Fibroblast of mammary gland (primary cell): ENCODE results near the gene ZNF500.

Experiments used
- DNase-seq: peaks from one replicate; pipeline ENCODE4 v3.0.0-alpha.2; 2010; ENCODE audit warnings: low read depth
- H3K4me3 ChIP-seq: 2 replicates; pipeline ENCODE4 v1.5.1; 2011; ENCODE audit warnings: low read depth, mild to moderate bottlenecking, low read length, moderate library complexity; ENCODE audit not compliant: control insufficient read depth
- TF ChIP-seq, protein P1 (sequence below): conservative IDR thresholded peaks from 2 replicates; pipeline ENCODE4 v1.5.1; 2011; ENCODE audit warnings: low read depth, low read length, inconsistent platforms; ENCODE audit not compliant: control insufficient read depth, insufficient read depth

Gene ZNF500

DNA sequence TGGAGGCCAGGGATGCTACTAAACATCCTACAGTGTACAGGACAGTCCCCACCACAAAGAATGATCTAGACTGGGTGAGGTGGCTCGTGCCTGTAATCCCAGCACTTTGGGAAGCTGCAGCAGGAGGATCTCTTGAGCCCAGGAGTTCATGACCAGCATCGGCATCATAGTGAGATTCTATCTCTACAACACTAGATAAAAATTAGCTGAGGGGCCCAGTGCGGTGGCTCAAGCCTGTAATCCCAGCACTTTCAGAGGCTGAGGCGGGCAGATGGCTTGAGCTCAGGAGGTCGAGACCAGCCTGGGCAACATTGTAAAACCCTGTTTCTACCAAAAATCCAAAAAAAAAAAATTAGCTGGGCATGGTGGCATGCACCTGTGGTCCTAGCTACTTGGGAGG, 5.4 kb upstream of the ZNF500 start:
- H3K4me3 ChIP-seq = no peak overlapping the region
- TF ChIP-seq, protein P1, sequence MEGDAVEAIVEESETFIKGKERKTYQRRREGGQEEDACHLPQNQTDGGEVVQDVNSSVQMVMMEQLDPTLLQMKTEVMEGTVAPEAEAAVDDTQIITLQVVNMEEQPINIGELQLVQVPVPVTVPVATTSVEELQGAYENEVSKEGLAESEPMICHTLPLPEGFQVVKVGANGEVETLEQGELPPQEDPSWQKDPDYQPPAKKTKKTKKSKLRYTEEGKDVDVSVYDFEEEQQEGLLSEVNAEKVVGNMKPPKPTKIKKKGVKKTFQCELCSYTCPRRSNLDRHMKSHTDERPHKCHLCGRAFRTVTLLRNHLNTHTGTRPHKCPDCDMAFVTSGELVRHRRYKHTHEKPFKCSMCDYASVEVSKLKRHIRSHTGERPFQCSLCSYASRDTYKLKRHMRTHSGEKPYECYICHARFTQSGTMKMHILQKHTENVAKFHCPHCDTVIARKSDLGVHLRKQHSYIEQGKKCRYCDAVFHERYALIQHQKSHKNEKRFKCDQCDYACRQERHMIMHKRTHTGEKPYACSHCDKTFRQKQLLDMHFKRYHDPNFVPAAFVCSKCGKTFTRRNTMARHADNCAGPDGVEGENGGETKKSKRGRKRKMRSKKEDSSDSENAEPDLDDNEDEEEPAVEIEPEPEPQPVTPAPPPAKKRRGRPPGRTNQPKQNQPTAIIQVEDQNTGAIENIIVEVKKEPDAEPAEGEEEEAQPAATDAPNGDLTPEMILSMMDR = no peak
- no peak for DNase-seq

DNA sequence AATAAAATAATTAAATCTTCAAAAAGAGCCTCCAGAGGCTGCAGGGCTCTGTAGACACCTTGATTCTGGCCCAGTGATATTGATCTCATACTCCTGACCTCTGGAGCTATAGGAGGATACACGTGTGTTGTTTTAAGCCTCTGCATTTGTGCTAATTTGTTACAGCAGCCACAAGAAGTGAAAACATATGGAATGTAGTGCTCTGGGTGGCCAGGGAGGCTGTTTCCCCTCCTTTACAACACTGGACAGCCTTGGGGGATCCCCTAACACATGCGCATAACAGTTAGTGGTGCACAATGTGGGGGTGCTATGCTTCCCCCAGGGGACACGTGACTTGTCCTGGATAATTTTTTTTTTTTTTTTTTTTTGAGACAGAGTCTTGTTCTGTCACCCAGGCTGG, 4.7 kb upstream of the ZNF500 start:
- no peak overlapping the region for H3K4me3 ChIP-seq
- no peak for DNase-seq
- TF ChIP-seq, protein P1 = no peak

GRCh38 chr16:4769306-4769638, 2.3 kb upstream of the ZNF500 start:
- peak overlapping the region; percentile 53 for H3K4me3 ChIP-seq
- no peak for DNase-seq
- TF ChIP-seq, protein P1 = no peak

GRCh38 chr16:4768549-4769305, 1.8 kb upstream of the ZNF500 start:
- H3K4me3 ChIP-seq = peak overlapping the region; percentile 53
- TF ChIP-seq, protein P1 = no peak
- peak; percentile 91 for DNase-seq

DNA sequence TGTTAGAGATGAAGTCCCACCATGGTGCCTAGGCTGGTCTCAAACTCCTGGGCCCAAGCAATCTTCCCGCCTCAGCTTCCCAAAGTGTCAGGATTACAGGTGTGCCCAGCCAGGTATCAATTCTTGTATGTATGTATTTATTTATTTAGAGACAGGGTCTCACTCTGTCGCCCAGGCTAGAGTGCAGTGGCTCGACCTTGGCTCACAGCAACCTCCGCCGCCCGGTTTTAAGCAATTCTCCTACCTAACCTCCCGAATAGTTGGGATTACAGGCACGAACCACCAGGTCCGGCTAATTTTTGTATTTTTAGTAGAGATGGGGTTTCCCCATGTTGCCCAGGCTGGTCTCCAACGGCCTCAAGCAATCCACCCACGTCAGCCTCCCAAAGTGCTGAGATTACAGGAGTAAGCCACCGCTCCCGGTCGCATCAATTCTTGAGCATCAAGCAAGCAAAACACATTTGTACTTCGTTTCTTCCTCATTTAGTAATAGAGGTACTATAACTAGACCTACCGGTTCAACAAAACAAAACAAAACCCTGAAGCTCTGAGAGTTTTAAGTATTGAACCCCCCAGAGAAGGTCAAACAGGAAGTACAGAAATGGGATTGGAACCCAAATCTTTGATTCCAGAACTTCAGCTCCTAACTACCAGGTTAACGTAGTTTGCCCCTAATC, 1.0 kb upstream of the ZNF500 start:
- peak; percentile 45 for DNase-seq
- peak overlapping the region; percentile 53 for H3K4me3 ChIP-seq
- TF ChIP-seq, protein P1 = no peak

DNA sequence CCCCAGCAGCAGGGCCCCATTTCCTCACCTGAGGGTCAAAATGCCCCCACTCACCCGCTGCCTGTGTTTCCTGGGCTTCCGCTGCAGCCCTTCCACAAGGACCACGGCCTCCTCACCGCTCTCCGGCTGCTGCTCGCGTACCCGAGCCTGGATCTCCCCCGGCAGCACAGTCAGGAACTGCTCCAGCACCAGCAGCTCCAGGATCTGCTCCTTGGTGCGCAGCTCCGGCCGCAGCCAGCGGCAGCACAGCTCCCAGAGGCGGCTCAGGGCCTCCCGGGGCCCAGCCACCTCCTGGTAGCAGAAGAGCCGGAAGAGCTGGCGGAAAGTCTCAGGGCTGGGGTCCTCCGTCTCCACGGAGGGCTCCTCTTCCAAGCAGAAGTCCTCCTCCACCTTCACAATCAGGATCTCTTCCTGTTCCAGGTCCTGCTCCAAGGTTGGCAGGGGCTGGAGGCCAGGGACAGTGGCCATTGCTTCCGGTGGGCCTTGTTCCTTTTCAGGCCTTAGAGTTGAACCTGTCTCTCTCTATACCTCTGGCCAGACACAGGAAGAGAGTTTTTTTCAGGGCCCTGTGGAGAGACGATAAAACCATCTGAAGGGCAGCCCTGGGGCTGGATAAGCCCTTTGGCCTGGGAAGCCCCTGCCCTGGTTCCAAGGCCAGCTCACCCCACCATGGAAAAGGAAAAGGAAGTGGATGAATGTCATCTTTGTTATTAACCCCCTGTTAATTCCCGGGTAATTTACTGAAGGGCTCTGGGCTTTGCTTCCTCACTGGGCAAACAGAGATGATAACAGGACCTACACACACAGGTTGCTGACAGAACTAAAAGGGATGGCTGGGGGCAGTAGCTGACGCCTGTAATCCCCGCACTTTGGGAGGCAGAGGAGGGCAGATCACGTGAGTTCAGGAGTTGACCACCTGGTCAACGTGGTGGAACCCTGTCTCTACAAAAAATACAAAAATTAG, 1.2 kb downstream of the ZNF500 start:
- TF ChIP-seq, protein P1 = no peak
- peak overlapping the region; percentile 85 for H3K4me3 ChIP-seq
- DNase-seq = no peak
